NK-92 (cell line): ENCODE data around the gene CACTIN.

Experiments
- DNase-seq: peaks from one replicate; lab custom pipeline; 2025; ENCODE audit not compliant: unreplicated experiment; lab: John Stamatoyannopoulos, UW

CACTIN gene

DNA sequence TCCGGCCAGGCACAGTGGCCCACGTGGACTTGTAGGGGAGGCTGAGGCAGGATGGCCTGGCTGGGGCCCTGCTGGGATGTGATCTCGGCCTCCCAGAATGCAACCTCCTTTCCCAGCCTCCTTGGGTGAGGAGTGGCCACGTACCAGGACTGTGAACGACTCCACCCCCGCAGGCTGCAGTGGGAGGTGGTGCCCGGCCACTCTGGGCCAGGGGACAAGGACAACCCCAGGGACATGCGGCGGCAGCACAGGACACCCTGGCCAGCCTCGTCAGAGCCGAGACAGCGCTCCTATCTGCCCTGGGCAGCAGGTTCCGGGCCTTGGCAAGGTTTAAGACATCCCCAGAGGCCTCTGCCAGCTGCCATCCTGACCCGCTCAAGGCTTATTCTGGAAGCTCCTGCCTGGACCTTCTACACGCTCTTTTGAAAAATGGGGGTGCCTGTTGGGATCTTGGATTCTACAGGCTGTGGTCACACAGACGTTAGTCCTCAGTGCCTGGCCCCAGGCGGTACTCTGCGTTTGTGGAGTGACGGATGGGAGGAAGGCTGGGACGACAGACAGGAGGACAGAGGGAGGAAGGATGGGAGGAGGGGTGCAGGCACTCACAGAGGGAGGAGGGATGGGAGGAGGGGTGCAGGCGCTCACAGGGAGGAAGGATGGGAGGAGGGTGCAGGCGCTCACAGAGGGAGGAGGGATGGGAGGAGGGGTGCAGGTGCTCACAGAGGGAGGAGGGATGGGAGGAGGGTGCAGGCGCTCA lies 19.9 kb upstream of the CACTIN start:
- no peak for DNase-seq

GRCh38 chr19:3645726-3646125 lies 19.1 kb upstream of the CACTIN start:
- DNase-seq, result no peak

DNA sequence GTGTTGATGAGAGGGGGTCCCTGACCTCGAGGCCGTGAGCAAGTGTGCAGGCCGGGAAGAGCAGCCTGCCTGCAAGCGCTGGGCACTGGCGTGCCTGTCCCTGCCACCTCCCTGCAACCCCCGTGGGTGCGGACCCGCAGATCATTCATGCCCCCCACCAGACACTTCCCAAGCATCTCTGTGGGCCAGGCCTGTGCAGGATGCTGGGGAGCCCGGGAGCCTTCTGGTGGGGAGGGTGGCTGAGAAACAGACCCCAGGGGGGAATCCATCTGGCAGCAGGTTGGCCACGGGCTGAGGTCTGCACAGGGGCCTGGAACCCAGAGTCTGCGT lies 18.4 kb upstream of the CACTIN start:
- DNase-seq, result no peak

DNA sequence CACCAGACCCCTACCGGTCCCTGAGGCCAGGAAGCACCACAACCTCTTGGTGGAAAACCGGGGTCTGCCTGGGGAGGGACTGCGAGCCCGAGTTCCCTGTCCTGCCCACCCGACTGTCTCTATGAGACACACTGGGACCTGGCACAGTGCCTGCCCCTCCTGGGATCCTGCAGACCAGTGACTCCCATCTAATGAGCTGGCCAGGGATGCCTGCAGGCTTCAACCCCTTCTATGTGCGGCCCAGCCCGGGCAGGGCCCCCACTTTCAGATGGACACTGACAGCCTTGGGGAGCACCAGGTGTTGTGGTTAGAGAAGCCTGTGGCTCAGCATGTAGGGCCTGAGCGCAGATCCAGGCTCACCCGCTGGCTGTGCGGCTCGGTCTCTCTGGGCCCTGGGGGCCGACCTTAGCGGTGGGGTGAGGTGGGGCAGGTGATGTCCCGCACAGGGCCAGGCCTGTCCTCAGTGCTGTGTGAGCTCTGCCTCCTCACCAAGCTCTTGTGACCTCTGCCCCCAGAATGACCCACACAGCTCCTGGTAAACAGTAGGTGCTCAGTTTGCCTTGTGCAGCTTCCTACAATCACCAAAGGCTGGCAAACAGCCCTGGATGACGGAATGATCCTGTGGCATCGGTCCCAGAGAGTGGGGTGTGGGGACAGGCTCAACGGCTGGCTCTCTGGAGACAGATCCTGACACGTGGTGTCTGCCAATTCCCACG lies 17.9 kb upstream of the CACTIN start:
- no peak for DNase-seq

- no peak for DNase-seq
These were observed 17.2 kb upstream of the CACTIN start for GRCh38 chr19:3643674-3644313.

- no peak for DNase-seq
These were observed 16.5 kb upstream of the CACTIN start for GRCh38 chr19:3642987-3643673.

GRCh38 chr19:3642296-3642695 lies 15.7 kb upstream of the CACTIN start:
- no peak for DNase-seq

DNA sequence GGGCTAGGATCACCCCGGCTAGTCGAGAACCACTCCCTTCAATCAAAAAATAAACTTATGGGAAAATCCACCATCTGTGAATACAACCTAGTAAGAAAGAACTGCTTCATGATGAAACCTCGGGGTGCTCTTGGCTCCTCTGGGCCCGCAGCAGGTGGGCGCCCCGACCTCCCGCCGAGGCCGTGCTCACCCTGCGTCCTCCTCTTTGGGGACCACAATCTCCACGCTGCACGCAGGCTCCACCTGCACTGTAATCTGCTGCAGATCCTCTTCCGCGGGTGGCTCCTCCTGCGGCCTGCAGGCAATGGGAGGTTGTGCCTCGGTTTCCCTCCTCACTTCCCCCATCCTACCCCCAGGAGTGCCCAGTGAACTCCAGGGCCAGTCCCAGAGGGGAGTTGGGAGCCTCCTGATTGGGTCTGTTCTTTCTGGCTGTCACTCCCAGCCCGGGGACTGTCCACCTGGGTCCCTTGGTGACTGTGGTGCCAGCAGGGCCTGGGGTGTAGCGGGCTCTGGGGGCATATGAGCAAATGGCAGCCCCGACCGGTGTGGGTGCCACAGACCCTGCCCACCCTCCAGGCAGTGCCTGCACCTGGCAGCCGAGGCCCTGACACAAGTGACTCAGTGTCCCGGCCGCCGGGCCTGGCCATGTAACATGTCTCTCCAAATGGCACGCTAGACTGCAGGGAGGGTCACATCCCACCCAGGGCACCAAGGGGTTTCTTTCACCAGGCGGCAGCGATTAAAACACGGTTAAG lies 15.1 kb upstream of the CACTIN start:
- DNase-seq, result no peak

GRCh38 chr19:3639479-3639878 lies 12.9 kb upstream of the CACTIN start:
- no peak for DNase-seq

DNA sequence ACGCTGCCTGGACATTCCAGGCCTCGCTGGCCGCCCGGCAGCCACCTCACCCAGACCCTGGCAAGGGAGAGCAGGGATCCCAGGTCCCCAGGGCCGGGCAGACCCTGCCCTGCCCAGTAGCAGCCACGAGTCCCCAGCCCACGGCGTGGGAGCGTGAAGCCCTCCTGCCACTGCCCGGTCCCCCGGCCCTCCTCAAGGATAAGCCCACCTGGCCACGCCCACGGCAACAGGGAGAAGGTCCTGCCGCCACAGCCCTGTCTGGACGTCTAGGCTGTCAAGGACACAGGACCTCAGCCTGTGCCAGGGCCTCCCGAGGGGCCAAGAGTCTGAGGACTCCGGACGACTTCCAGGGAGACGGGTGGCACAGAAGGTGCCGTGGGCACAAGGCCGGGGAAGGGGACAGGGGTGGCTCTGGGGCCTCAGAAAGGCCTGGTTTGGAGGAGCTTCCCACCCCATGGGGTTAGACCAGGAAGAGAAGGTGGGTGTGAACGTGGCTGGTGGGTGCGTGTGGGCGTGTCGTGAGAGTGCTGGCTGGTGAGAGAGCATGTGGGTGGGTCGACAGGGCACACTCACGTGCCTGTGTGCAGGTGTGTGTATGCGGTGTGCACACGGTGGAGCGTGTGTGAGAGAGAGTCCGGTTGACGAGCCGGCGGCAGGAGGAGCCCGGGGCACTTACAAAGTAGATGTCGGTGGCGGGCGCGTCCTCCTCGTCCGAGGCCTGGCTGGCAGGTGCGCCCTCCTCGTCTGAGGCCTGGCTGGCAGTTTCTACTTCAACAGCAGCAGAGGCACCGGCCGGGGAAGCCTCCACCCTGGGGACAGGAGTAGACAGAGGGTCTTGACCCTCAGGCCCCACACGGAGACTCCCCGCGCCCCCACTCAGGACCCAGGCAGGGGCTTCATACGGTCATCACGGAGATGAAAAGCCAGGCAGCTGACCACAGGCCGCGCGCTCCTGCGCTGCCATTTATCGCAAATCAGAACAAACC lies 11.9 kb upstream of the CACTIN start:
- no peak for DNase-seq

DNA sequence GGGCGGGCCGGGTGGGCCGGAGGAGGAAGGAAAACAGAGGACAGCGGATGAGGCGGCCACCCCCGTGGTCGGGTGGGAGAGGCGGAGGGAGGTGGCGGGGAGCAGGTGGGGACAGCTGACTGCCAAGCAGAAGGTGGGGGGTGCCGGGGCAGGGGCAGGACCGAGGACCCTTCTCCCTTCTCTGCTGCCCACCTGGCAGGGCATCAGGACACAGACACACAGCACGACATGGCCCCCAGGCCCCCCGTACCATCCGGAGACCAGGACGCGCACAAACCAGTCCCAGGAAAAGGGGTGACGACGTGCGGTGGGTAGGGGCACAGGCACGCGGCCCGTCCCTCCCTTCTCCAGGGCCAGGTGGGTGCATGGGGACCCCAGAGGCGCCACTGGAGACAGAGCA lies 11.0 kb upstream of the CACTIN start:
- DNase-seq, result no peak

DNA sequence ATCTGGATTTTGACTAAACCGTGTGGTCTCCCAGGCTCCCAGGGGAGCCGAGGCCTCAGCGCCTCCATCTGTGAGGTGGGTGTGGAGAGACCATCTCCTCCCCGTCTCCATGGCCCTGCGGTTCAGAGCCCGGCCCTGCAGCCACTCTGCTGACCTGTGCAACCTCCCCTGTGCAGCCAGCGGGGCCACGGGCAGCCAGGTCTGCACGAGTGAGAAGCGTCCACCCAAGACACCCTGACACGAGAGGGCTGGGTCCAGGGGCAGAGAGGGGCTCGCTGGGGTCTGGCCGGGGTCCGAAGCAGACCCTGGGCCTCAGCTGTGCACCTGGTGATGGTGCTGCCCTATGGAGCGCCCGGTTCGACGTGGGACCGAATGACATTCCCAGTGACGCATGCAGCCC lies 10.4 kb upstream of the CACTIN start:
- no peak for DNase-seq

DNA sequence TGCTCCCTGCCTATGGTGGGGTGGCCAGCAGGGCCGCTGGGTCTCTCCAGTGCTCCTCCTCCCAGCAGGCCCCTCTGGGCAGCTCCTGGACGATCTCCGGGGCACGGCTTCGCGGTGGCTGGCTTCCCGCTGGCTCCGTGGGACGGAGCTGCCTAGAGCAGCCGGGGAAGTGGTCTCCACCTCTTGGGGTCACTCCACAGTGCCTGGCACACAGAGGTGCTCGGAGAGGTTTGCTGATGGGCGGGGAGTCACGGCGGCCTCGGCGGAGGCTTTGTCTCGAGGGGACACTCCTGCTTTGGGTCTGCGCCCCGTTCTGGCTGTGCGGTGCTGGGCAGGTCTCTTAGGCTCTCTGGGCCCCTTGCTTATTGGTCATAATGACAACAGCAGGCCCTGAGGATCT lies 9.9 kb upstream of the CACTIN start:
- DNase-seq, result no peak

- DNase-seq, result no peak
These were observed 8.0 kb upstream of the CACTIN start for GRCh38 chr19:3634496-3635045.

- no peak for DNase-seq
These were observed 7.0 kb upstream of the CACTIN start for GRCh38 chr19:3633559-3633988.

GRCh38 chr19:3632739-3633558 lies 6.4 kb upstream of the CACTIN start:
- no peak for DNase-seq

DNA sequence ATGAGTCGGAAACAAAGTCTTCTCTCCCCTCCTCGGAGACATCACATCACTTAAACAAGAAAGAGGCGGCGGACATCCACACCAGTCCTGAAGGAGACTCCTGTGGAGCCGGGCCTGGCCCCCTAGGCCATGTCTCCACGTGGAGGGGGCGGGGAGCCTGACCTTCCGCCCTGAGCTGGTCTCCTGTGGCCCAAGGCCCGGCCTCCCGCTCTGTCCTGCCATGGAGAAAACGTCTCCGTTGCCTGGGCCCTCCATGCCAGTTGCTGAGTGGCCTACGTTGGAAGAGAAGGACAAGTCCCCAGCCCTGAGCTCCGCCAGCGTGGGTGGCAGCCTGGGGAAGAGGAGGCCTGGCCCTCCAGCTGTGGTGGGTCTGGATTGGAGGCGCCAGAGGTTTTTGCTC lies 5.5 kb upstream of the CACTIN start:
- no peak for DNase-seq

DNA sequence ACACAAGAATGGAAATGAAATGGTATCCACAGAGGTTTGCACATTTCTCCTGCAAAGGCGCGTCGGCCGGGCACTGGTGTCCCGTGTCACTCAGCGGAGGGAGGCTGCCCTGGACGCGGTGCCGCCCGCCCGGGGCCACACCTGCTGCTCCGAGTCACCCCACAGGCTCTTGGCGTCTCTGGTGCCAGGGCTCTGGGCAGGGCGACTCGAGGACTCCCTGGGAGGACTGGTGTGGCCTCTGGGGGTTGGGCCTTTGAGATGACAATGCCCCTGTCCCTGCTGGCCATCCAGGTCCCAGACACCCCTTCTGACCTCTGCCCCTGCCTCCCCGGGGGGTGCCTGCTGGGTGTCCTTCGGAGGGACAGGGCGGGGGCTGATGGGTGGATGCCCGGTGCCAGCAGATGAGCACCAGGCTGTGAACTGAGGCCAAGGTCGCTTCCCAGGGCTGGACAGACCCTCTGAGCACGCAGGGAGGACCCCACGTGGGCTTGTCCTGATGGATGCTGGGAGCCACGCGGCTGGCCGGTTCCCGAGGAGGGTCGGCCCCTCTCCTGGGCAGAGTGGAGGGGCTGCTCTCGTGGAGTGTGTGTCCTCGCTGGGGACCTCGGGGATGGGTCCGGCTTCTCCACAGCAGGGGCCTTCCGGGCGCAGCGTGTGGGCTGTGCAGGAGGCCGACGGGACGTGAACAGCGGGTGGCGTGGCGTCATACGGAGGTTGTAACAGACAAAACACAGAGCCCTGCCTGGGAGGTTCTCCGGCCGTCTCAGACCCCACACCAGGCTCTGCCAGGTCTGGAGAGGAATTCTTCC lies 4.7 kb upstream of the CACTIN start:
- no peak for DNase-seq
